Large intestine (tissue), 3 donors: Measurements from ENCODE around the gene KIF21A. TPM values are rescaled to one million over a fixed set of nuclear protein-coding genes. Genes with fewer than 3 reads are reported as not detected.
A peak's percentile ranks its signal among the peaks of the same experiment; 100 is the strongest.

Source experiments
- DNase-seq, 2 donors: peaks; one replicate each; pipeline versions ENCODE4 v3.0.0 to v3.0.0-alpha.2; 2013
- H3K27ac ChIP-seq: one replicate; pipeline ENCODE4 v1.5.1; 2013; ENCODE audit warnings: low read length
- H3K27me3 ChIP-seq: 2 replicates; pipeline ENCODE4 v1.6.1; 2013; ENCODE audit warnings: low read length; ENCODE audit not compliant: control insufficient read depth, insufficient read depth
- H3K36me3 ChIP-seq: 2 replicates; pipeline ENCODE4 v1.6.1; 2013; ENCODE audit warnings: low read length; ENCODE audit not compliant: control insufficient read depth, insufficient read depth
- H3K4me1 ChIP-seq: one replicate; pipeline ENCODE4 v1.6.1; 2013; ENCODE audit warnings: low read length; ENCODE audit not compliant: control insufficient read depth, insufficient read depth
- H3K4me3 ChIP-seq: one replicate; pipeline ENCODE4 v1.5.1; 2013; ENCODE audit warnings: low read length
- H3K9me3 ChIP-seq: one replicate; pipeline ENCODE4 v1.6.1; 2013; ENCODE audit warnings: mild to moderate bottlenecking, low read depth, low read length, moderate library complexity; ENCODE audit not compliant: control insufficient read depth
- WGBS: methylation state at CpG from one replicate; pipeline ENCODE4 v1.1.5; 2013; ENCODE audit warnings: low lambda C conversion rate; ENCODE audit not compliant: insufficient coverage; 5-methylcytosine and 5-hydroxymethylcytosine counted together
- polyA plus RNA-seq: library from polyadenylated mRNA; unstranded; fragments of 120-200 nt; gene quantifications from one replicate; pipeline ENCODE4 v1.2.1, GENCODE V29; 2013

Gene KIF21A
- polyA plus RNA-seq, 1 donor, result 35.5 TPM

DNA sequence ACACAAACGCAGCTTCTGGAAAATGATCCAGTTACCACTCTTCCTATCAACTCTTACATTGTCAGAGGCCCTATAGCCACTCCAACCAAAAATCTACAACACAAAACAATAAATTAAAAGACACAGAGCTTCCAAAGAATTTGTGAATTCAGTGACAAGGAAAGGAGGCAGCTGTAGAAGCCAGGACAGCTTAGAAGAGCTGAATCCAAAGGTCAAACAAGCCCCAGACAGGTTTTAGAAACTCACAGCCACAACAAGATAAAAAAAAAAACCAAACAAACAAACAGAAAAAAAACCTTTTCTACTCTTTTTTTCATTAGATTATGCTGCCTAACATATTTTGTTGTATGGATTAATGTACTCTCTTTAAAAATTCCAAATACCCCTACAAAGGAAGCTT is 94.4 kb downstream of the KIF21A start:
- H3K4me1 ChIP-seq, result no peaks in the 10 kb centered on the region
- peak in 1 of 2 donors; percentile 19 for DNase-seq
- no peaks in the 10 kb centered on the region for H3K9me3 ChIP-seq
- no CpG with 5 or more reads among the region's 1 CpG for WGBS
- no peak overlapping the region for H3K4me3 ChIP-seq
- no peak overlapping the region for H3K27ac ChIP-seq
- H3K27me3 ChIP-seq, result no peaks in the 10 kb centered on the region
- H3K36me3 ChIP-seq, result no peaks in the 10 kb centered on the region

DNA sequence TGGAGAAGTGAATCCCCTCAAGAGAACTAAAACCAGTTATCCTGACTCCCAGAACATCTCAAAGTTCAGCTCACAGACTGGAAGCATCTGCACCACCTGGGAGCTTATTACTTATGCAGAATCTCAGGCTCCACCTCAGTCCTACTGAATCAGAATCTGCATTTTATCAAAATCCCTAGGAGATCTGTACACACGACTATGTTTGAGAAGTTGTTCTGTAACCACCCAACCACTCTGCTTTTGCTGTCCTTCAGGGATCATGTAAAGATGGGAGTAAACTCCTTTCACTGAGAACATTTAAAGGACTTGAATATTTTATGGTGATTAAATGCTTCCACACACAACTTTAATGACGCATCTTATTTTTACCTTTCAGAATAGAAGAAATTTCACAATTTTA is 98.0 kb downstream of the KIF21A start:
- no peak overlapping the region for H3K4me3 ChIP-seq
- H3K9me3 ChIP-seq, result no peaks in the 10 kb centered on the region
- no peaks in the 10 kb centered on the region for H3K36me3 ChIP-seq
- no peaks in the 10 kb centered on the region for H3K27me3 ChIP-seq
- no peaks in the 10 kb centered on the region for H3K4me1 ChIP-seq
- no CpG with 5 or more reads among the region's 2 CpGs for WGBS
- no peak for DNase-seq
- no peak overlapping the region for H3K27ac ChIP-seq

DNA sequence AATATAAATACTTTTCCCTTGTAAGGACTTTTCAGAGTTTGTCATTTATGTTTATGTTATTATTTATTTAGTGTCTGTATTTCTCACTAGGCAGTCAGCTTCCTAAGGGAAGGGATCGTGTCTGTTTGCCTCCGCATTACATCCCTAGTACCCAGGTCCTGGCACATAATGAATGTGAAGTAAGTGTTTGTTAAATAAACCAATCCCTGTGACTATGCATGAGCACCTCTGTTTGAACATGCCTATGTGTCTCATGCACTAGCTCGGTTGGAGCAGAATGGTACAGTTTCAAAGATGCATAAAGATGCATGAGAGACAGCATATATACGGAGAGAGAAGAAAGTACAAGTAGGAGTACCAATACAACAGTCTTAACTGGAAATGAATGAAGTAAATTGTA is 99.3 kb downstream of the KIF21A start:
- WGBS, result no CpG with 5 or more reads among the region's 4 CpGs
- DNase-seq, result no peak
- Histone ChIP-seq H3K36me3 (no peaks in the 10 kb centered on the region), H3K4me1 (no peaks in the 10 kb centered on the region), H3K9me3 (no peaks in the 10 kb centered on the region), H3K4me3 (no peak overlapping the region), H3K27ac (no peak overlapping the region), H3K27me3 (no peaks in the 10 kb centered on the region)

DNA sequence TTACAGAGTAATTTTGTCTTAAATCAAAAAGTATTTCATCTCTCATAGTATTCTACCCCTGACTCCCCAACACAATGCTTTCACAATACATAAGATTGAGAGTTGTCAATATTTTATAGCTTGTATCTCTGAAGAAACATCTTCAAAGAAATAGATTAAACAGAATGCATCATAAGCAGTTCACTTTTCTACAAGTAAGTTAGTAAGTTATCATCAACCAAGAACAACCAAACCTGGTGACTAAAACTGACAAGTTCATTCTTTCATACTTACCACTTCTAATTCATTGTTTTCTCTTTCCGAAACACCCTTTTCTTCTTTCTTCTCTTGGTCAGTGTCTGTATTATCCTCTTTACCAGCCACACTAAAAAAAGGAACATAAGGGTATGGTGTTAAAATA is 101.2 kb downstream of the KIF21A start:
- Histone ChIP-seq H3K9me3 (no peaks in the 10 kb centered on the region), H3K27ac (no peak overlapping the region), H3K4me1 (no peaks in the 10 kb centered on the region), H3K4me3 (no peak overlapping the region), H3K36me3 (no peaks in the 10 kb centered on the region), H3K27me3 (no peaks in the 10 kb centered on the region)
- no peak for DNase-seq
- 100% methylated on average over 1 of the region's 1 CpG for WGBS

DNA sequence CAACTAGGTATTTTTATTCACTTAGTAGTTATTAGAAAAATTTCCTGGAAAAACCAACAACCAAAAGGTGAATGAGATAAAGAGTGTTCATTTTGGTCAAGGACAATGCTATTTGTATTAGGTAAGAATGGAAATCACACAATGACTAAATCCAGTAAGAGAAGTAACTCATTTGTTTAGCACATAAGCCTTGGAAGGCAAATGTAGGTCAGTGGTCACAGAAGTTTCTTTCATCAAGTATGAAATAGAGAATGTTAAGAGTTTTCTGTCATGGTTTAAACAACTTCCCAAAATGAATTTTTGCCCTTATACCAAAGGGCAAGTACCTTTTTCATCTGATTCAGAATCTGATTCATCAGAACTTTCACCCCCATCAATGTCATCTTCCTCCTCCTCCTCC is 101.7 kb downstream of the KIF21A start:
- Histone ChIP-seq H3K27me3 (no peaks in the 10 kb centered on the region), H3K4me3 (no peak overlapping the region), H3K36me3 (no peaks in the 10 kb centered on the region), H3K9me3 (no peaks in the 10 kb centered on the region), H3K27ac (no peak overlapping the region), H3K4me1 (no peaks in the 10 kb centered on the region)
- DNase-seq, result no peak

DNA sequence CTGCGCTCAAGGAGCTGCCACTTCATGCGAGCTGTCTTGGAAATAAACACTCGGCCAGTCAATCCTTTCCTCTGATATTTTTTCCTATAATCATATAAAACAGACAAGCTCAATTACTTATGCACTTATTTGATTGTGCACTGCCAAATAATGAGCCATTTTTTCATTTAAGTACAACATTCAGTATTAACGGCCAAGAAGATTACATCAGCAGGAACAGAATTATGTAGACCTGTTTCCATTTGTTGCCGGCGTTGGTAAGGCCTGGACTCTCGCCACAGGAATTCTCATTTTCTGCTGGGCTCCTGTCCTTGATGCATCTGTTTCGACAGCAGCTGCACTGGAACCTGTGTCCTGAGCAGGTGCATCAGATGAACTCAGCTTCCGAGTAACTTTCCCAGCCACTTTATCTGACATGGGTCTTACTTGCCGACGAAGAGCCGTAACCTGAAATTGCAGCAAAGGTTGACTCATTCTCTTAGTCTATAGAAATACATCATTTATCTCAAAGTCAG is 110.2 kb downstream of the KIF21A start:
- Histone ChIP-seq H3K4me1 (no peaks in the 10 kb centered on the region), H3K36me3 (peaks cover 11% of the 10 kb centered on the region), H3K27ac (no peak overlapping the region), H3K4me3 (no peak overlapping the region), H3K27me3 (no peaks in the 10 kb centered on the region), H3K9me3 (no peaks in the 10 kb centered on the region)
- 80% methylated on average over 1 of the region's 12 CpGs for WGBS
- DNase-seq, result no peak

DNA sequence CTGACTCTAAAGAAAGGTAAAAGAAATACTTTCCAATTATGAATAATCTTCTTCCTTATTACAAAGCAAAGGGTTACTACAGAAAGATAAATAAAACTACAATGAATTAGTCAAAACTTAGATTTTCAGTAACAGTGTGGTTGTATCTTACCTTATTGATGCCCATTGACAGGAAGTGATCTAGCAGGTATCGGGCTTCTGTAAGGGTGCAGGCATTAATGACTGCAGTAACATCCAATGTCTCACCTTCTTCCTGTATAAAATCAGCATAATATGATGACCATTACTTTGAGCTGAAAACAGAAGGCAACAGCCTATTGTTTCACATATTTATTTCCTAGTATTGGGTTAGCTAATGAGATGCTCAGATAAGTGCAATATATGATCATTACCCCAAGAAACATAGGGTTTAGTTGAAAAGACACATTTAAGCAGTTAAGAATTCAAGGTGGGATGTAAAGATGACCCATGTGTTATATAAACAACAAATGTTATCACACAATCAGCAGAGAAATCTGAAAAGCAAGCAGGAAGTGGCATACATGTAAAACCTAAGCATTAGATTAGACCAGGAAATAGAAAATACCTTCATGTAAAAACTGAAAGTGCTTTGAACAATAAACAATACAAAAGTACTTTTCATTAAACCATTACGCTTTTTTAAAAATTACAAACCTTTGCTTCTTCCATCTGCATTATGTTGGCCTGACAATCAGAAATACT is 111.2 kb downstream of the KIF21A start:
- no peak for DNase-seq
- Histone ChIP-seq H3K27ac (no peak overlapping the region), H3K27me3 (no peaks in the 10 kb centered on the region), H3K9me3 (no peaks in the 10 kb centered on the region), H3K36me3 (peaks cover 11% of the 10 kb centered on the region), H3K4me3 (no peak overlapping the region), H3K4me1 (no peaks in the 10 kb centered on the region)
- WGBS, result 100% methylated on average over 1 of the region's 2 CpGs

DNA sequence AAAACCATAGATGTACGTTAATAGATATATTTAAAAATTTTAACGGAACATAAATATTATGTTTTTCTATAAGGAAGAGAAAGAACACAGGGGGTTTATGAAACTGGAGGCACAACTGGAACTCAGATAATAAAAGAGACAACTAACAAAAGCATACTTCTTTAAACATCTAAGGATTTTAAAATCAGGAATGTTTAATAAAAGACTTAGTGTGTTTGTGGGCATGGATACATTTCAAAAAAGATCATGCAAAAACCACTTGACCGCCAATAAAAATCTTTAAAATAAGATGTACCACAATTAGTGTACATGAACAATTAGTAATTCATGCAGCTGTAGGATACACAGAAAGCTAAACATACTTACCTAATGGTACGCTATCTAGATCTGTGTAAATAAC is 113.0 kb downstream of the KIF21A start:
- Histone ChIP-seq H3K4me3 (no peak overlapping the region), H3K36me3 (peaks cover 11% of the 10 kb centered on the region), H3K9me3 (no peaks in the 10 kb centered on the region), H3K27me3 (no peaks in the 10 kb centered on the region), H3K27ac (no peak overlapping the region), H3K4me1 (no peaks in the 10 kb centered on the region)
- WGBS, result 92% methylated on average over 3 of the region's 4 CpGs
- no peak for DNase-seq

DNA sequence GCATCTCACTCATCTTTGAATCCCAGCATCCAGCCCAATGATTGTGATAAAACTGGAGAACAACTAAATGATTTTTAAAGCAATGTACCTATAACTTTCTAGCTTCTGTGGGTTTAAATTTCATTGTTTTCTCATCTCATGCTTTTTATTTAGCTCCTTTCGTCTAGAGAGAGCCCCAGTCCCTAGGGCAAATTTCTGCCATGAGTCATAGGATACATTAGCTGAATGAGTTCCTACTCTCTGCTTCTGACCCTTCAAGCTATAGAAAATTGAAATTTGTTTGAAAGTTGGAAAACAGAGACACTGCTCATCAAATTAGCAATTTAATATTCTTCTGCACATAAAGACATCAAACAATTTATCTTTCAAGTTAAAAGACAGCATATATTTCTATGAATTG is 113.9 kb downstream of the KIF21A start:
- Histone ChIP-seq H3K27me3 (no peaks in the 10 kb centered on the region), H3K4me1 (no peaks in the 10 kb centered on the region), H3K4me3 (no peak overlapping the region), H3K36me3 (peaks cover 11% of the 10 kb centered on the region), H3K27ac (no peak overlapping the region), H3K9me3 (no peaks in the 10 kb centered on the region)
- no peak for DNase-seq
- no CpG with 5 or more reads among the region's 1 CpG for WGBS

DNA sequence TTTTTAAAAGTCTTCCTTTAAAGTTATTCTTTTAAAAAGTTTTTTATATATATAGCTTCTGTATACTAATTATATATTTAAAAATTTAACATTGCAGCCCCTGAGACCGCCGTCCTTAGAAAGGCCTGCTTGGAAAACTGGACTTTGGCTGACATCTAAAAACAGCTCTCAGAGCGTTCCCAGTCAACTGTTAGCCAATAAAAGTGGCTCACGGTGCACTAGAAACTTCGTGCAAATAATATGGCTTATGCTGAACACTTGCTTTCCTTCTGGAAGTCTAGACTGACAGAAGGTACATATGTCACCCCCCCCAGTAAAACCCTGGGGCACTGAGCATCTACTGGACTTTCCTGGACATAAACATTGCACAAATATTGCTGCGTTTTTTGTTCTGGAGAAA is 115.0 kb downstream of the KIF21A start:
- DNase-seq, result no peak
- H3K27ac ChIP-seq, result no peak overlapping the region
- H3K4me3 ChIP-seq, result no peak overlapping the region
- no peaks in the 10 kb centered on the region for H3K4me1 ChIP-seq
- no peaks in the 10 kb centered on the region for H3K27me3 ChIP-seq
- WGBS, result no CpG with 5 or more reads among the region's 6 CpGs
- no peaks in the 10 kb centered on the region for H3K9me3 ChIP-seq
- peaks cover 11% of the 10 kb centered on the region for H3K36me3 ChIP-seq

DNA sequence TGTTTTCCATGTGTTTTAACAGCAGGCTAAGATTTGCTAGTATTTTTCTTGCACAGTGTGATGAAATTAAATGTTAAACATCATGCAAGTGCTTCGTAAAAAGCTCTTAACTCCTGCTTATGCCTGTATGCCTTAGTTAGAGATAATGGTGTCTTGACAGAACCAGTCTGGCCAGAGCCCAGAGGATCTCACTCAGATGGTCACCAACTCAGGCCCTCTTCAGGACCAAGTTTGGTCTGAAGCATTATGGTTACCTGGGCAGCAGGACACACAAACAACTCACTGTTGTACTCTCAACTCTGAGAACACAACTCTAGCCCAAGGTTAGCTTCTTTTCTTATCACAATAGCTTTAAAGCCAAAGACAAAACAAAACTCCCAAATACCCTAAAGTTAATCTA is 115.4 kb downstream of the KIF21A start:
- Histone ChIP-seq H3K9me3 (no peaks in the 10 kb centered on the region), H3K27me3 (no peaks in the 10 kb centered on the region), H3K36me3 (peaks cover 8% of the 10 kb centered on the region), H3K27ac (no peak overlapping the region), H3K4me1 (no peaks in the 10 kb centered on the region), H3K4me3 (no peak overlapping the region)
- DNase-seq, result no peak
- 100% methylated on average over 1 of the region's 1 CpG for WGBS
